PC-3 (cell line): ENCODE results near the gene GGCX. TPM values are rescaled to one million over a fixed set of nuclear protein-coding genes. Genes with fewer than 3 reads are reported as not detected.
A peak's percentile ranks its signal among the peaks of the same experiment; 100 is the strongest.

Experiments used
- ATAC-seq: fragments of 200-7000 bp; cut with Tn5 transposase; 2 replicates; pipeline ENCODE4 v1.9.1; 2020; ENCODE audit warnings: mild to moderate bottlenecking, moderate library complexity
- BruUV-seq: library from RNA; stranded (reverse); fragments of 400-500 nt; replicated peaks from 2 replicates; lab custom pipeline; 2021; lab: Mats Ljungman, UMichigan
- CTCF ChIA-PET: fragments of 300-600 bp; sonication (Branson Sonifier 250); formaldehyde crosslinking; loops from one replicate; lab custom pipeline; 2022; ENCODE audit warnings: antibody characterized with exemption; lab: Charles Lee
- POLR2A ChIA-PET: fragments of 300-600 bp; sonication (Branson Sonifier 250); formaldehyde crosslinking; loops from one replicate; lab custom pipeline; 2022; ENCODE audit warnings: antibody characterized with exemption; ENCODE audit not compliant: unreplicated experiment; lab: Charles Lee
- DNase-seq: peaks from one replicate; pipeline ENCODE4 v3.0.0-alpha.2; 2015
- H2AFZ ChIP-seq: fragments of 300-600 bp; sonication (generic); 2 replicates; pipeline ENCODE4 v1.6.0; 2016; ENCODE audit warnings: antibody characterized with exemption, low read length
- H3F3A ChIP-seq: fragments of 300-600 bp; sonication (generic); one replicate; pipeline ENCODE4 v1.6.0; 2017; ENCODE audit warnings: antibody characterized with exemption, low read length, control low read depth, mild to moderate bottlenecking; ENCODE audit not compliant: unreplicated experiment
- H3K27ac ChIP-seq: fragments of 300-600 bp; sonication (generic); 2 replicates; pipeline ENCODE4 v1.5.1; 2016; ENCODE audit warnings: mild to moderate bottlenecking, low read length
- H3K27me3 ChIP-seq: fragments of 300-600 bp; sonication (generic); 2 replicates; pipeline ENCODE4 v1.6.1; 2016; ENCODE audit warnings: low read length, mixed read lengths
- H3K36me3 ChIP-seq: fragments of 300-600 bp; sonication (generic); 2 replicates; pipeline ENCODE4 v1.6.1; 2016; ENCODE audit warnings: low read depth, mixed run types, low read length, mixed read lengths
- H3K4me1 ChIP-seq: fragments of 300-600 bp; sonication (generic); 2 replicates; pipeline ENCODE4 v1.5.1; 2016; ENCODE audit warnings: low read length; ENCODE audit not compliant: insufficient read depth
- H3K4me2 ChIP-seq: fragments of 300-600 bp; sonication (generic); 2 replicates; pipeline ENCODE4 v1.6.0; 2016; ENCODE audit warnings: low read length
- H3K4me3 ChIP-seq: fragments of 300-600 bp; sonication (generic); 2 replicates; pipeline ENCODE4 v1.5.1; 2016; ENCODE audit warnings: mild to moderate bottlenecking, low read length, mixed read lengths
- H3K79me2 ChIP-seq: fragments of 300-600 bp; sonication (generic); 2 replicates; pipeline ENCODE4 v1.6.1; 2017; ENCODE audit warnings: low read length, mixed read lengths
- H3K9ac ChIP-seq: fragments of 300-600 bp; sonication (generic); 2 replicates; pipeline ENCODE4 v1.6.0; 2016; ENCODE audit warnings: mild to moderate bottlenecking, low read length
- H3K9me2 ChIP-seq: fragments of 300-600 bp; sonication (generic); replicated peaks from 2 replicates; pipeline ENCODE4 v1.6.1; 2016; ENCODE audit warnings: mixed run types, low read length, mixed read lengths
- H3K9me3 ChIP-seq: fragments of 300-600 bp; sonication (generic); 2 replicates; pipeline ENCODE4 v1.6.1; 2016; ENCODE audit warnings: low read length, mixed read lengths
- H4K20me1 ChIP-seq: fragments of 300-600 bp; sonication (generic); 2 replicates; pipeline ENCODE4 v1.6.1; 2016; ENCODE audit warnings: low read length, mixed read lengths
- CTCF ChIP-seq: fragments of 300-600 bp; sonication (generic); conservative IDR thresholded peaks from 2 replicates; pipeline ENCODE4 v1.5.1; 2017; ENCODE audit warnings: antibody characterized with exemption, low read depth, mild to moderate bottlenecking, low read length
- EZH2 ChIP-seq: fragments of 300-600 bp; sonication (generic); IDR thresholded peaks from one replicate; pipeline ENCODE4 v1.6.1; 2017; ENCODE audit warnings: antibody characterized with exemption, mild to moderate bottlenecking, low read length; ENCODE audit not compliant: unreplicated experiment
- EZH2phosphoT487 ChIP-seq: fragments of 300-600 bp; sonication (generic); IDR thresholded peaks from 2 replicates; pipeline ENCODE4 v1.6.1; 2018; ENCODE audit warnings: mild to moderate bottlenecking, antibody characterized with exemption, low read length, borderline replicate concordance
- intact Hi-C: fragments of 100-400 bp; cut with micrococcal nuclease; formaldehyde crosslinking; loops from 2 replicates; pipeline ENCODE4 v1.9.0; 2023
- total RNA-seq: library from RNA; depleted of rRNA; stranded (reverse); fragments of >200 nt; gene quantifications from 2 replicates; pipeline ENCODE4 v1.2.3, GENCODE V29; 2014

GGCX gene
- total RNA-seq, 1 experiment from 2014 or later = 46.7 TPM

- CTCF ChIA-PET = interaction anchor here (0.5 to 1.6 kb wide), 6 partner anchors 9 to 159 kb away, joined by 3 to 14 read pairs (median 7); partner anchors contain the start of genes GGCX and MAT2A
- intact Hi-C loops = loop anchor here (1.0 kb wide), 2 partner anchors 132 to 227 kb away; no protein-coding TSS in a partner anchor
Measured at GRCh38 chr2:85551698-85552678, 9.3 kb downstream of the GGCX start.

GRCh38 chr2:85550486-85550885, 10.8 kb downstream of the GGCX start:
- no peaks in the 10 kb centered on the region for H3K27me3 ChIP-seq
- H3K4me2 ChIP-seq = 0 out of 2 replicates have a peak overlapping the region, but pooled peaks have one; percentile 17
- no peaks in the 10 kb centered on the region for H3K79me2 ChIP-seq
- intact Hi-C loops = no loop called here
- H3K36me3 ChIP-seq = peaks cover 31% of the 10 kb centered on the region; the same call in 1 of the 2 replicates
- no peak for TF ChIP-seq EZH2phosphoT487
- TF ChIP-seq EZH2 = no peak
- TF ChIP-seq CTCF = no peak
- H4K20me1 ChIP-seq = peaks cover 5% of the 10 kb centered on the region
- H3K4me3 ChIP-seq = no peak overlapping the region
- ChIA-PET CTCF (interaction anchor here (0.8 kb wide), 1 partner anchor 129 kb away, joined by 4 read pairs; no protein-coding TSS in a partner anchor), POLR2A (no interaction called here)
- BruUV-seq = no TSS peak
- H2AFZ ChIP-seq = no peak overlapping the region
- H3K4me1 ChIP-seq = peaks cover 16% of the 10 kb centered on the region
- peaks cover 29% of the 10 kb centered on the region for H3F3A ChIP-seq
- no peaks in the 10 kb centered on the region for H3K9me2 ChIP-seq
- H3K9me3 ChIP-seq = no peaks in the 10 kb centered on the region
- H3K27ac ChIP-seq = peak overlapping the region; percentile 41
- no peak overlapping the region for H3K9ac ChIP-seq
- DNase-seq = no peak
- ATAC-seq = no peak

More at GRCh38 chr2:85551698-85552678, 9.3 kb downstream of the GGCX start:
- BruUV-seq = no TSS peak
- H3K36me3 ChIP-seq = peaks cover 29% of the 10 kb centered on the region; the same call in 1 of the 2 replicates
- no peaks in the 10 kb centered on the region for H3K79me2 ChIP-seq
- no peaks in the 10 kb centered on the region for H3K9me2 ChIP-seq
- no peak overlapping the region for H3K9ac ChIP-seq
- no peak overlapping the region for H3K4me3 ChIP-seq
- no peak overlapping the region for H2AFZ ChIP-seq
- no peaks in the 10 kb centered on the region for H3K9me3 ChIP-seq
- POLR2A ChIA-PET = interaction anchor here (0.5 to 1.2 kb wide), 5 partner anchors 13 to 131 kb away, joined by 3 to 4 read pairs (median 3); partner anchors contain the start of genes MAT2A and RNF181
- H3K4me1 ChIP-seq = peaks cover 16% of the 10 kb centered on the region
- H4K20me1 ChIP-seq = no peaks in the 10 kb centered on the region
- H3K27me3 ChIP-seq = no peaks in the 10 kb centered on the region
- ATAC-seq = peak; percentile 41
- TF ChIP-seq EZH2phosphoT487 (no peak), CTCF (peak; percentile 96)
- no peak overlapping the region for H3K4me2 ChIP-seq
- DNase-seq = peak; percentile 92
- H3F3A ChIP-seq = peaks cover 14% of the 10 kb centered on the region
- no peak overlapping the region for H3K27ac ChIP-seq
